ENCODE results near the gene G6PC1.

- TF ChIP-seq CTCF (conservative IDR thresholded peaks at IDR 0.05) (no peak), EZH2 (IDR thresholded peaks at IDR 0.05; ENCODE audit: low read depth) (no peak)
These were observed 2.3 kb upstream of the G6PC1 start for GRCh38 chr17:42898147-42898811.

Data from PC-9 (cell line).